Measurements from ENCODE around the gene SLC22A17.
"Not testable (repeated sequence)": the region's sequence is repeated elsewhere in the genome, so short reads cannot be mapped to it uniquely, and the experiment has no call there.

SLC22A17 gene

GRCh38 chr14:23396781-23397407 lies 44.2 kb upstream of the SLC22A17 start:
- H3K4me3 ChIP-seq (ENCODE audit: low read depth, low read length): no peak overlapping the region
- in situ Hi-C loops (cut with HindIII; ENCODE audit: low sequenced_read_pairs): no loop called here
- DNase-seq (ENCODE audit: low read depth, low spot score): no peak
- TF ChIP-seq CTCF (IDR thresholded peaks at IDR 0.05; ENCODE audit: low read depth, low read length): no peak

- no peak overlapping the region for H3K4me3 ChIP-seq (ENCODE audit: low read depth, low read length)
- no peak for TF ChIP-seq CTCF (IDR thresholded peaks at IDR 0.05; ENCODE audit: low read depth, low read length)
- in situ Hi-C loops (cut with HindIII; ENCODE audit: low sequenced_read_pairs): no loop called here
- DNase-seq (ENCODE audit: low read depth, low spot score): no peak
Measured at GRCh38 chr14:23396126-23396525, 43.4 kb upstream of the SLC22A17 start.

GRCh38 chr14:23392613-23393012 lies 39.9 kb upstream of the SLC22A17 start:
- TF ChIP-seq CTCF (IDR thresholded peaks at IDR 0.05; ENCODE audit: low read depth, low read length): no peak
- in situ Hi-C loops (cut with HindIII; ENCODE audit: low sequenced_read_pairs): no loop called here

GRCh38 chr14:23389871-23390270 lies 37.2 kb upstream of the SLC22A17 start:
- DNase-seq (ENCODE audit: low read depth, low spot score); H3K4me3 ChIP-seq (ENCODE audit: low read depth, low read length); in situ Hi-C loops (cut with HindIII; ENCODE audit: low sequenced_read_pairs): not testable (repeated sequence)

More at GRCh38 chr14:23392613-23393012, 39.9 kb upstream of the SLC22A17 start:
- no peak overlapping the region for H3K4me3 ChIP-seq (ENCODE audit: low read depth, low read length)
- DNase-seq (ENCODE audit: low read depth, low spot score): no peak

- DNase-seq (ENCODE audit: low read depth, low spot score): no peak
- H3K4me3 ChIP-seq (ENCODE audit: low read depth, low read length): no peak overlapping the region
- in situ Hi-C loops (cut with HindIII; ENCODE audit: low sequenced_read_pairs): no loop called here
- TF ChIP-seq CTCF (IDR thresholded peaks at IDR 0.05; ENCODE audit: low read depth, low read length): no peak
Measured at GRCh38 chr14:23389396-23389795, 36.7 kb upstream of the SLC22A17 start.

- no peak overlapping the region for H3K4me3 ChIP-seq (ENCODE audit: low read depth, low read length)
- in situ Hi-C loops (cut with HindIII; ENCODE audit: low sequenced_read_pairs): no loop called here
- TF ChIP-seq CTCF (IDR thresholded peaks at IDR 0.05; ENCODE audit: low read depth, low read length): no peak
- DNase-seq (ENCODE audit: low read depth, low spot score): no peak
Measured at GRCh38 chr14:23388996-23389395, 36.3 kb upstream of the SLC22A17 start.

- TF ChIP-seq CTCF (IDR thresholded peaks at IDR 0.05; ENCODE audit: low read depth, low read length): no peak
- no peak for DNase-seq (ENCODE audit: low read depth, low spot score)
- in situ Hi-C loops (cut with HindIII; ENCODE audit: low sequenced_read_pairs): no loop called here
- no peak overlapping the region for H3K4me3 ChIP-seq (ENCODE audit: low read depth, low read length)
Measured at GRCh38 chr14:23387916-23388882, 35.5 kb upstream of the SLC22A17 start.
